ENCODE results near the gene CCDC33. TPM values are rescaled to one million over a fixed set of nuclear protein-coding genes. Genes with fewer than 3 reads are reported as not detected.

Gene CCDC33
- total RNA-seq, 1 donor from 2014 or later: 0.52 TPM

- H3K27me3 ChIP-seq (ENCODE audit: control insufficient read depth in 3 of 3, insufficient read depth in 3 of 3, low read length in 3 of 3): no peaks in the 10 kb centered on the region
- H3K9ac ChIP-seq (ENCODE audit: low read depth in 1 of 3, low read length in 3 of 3): no peak overlapping the region
- no peak overlapping the region for H3K4me3 ChIP-seq (ENCODE audit: low read length in 3 of 3)
- H3K27ac ChIP-seq (ENCODE audit: low read depth, low read length): no peak overlapping the region
- peaks cover 7 to 41% (median 32%) of the 10 kb centered on the region in 3 donors for H3K4me1 ChIP-seq (ENCODE audit: control insufficient read depth in 3 of 3, insufficient read depth in 3 of 3, low read length in 3 of 3)
- no peaks in the 10 kb centered on the region for H3K36me3 ChIP-seq (ENCODE audit: control insufficient read depth in 3 of 3, insufficient read depth in 3 of 3, low read length in 3 of 3)
- no peaks in the 10 kb centered on the region for H3K9me3 ChIP-seq (ENCODE audit: control insufficient read depth in 3 of 3, low read length in 3 of 3)
These were observed 147.8 kb downstream of the CCDC33 start for GRCh38 chr15:74383695-74384565.

GRCh38 chr15:74384566-74384880, 148.4 kb downstream of the CCDC33 start:
- Histone ChIP-seq H3K36me3 (ENCODE audit: control insufficient read depth in 3 of 3, insufficient read depth in 3 of 3, low read length in 3 of 3) (no peaks in the 10 kb centered on the region), H3K27ac (ENCODE audit: low read depth, low read length) (no peak overlapping the region), H3K4me3 (ENCODE audit: low read length in 3 of 3) (no peak overlapping the region), H3K4me1 (ENCODE audit: control insufficient read depth in 3 of 3, insufficient read depth in 3 of 3, low read length in 3 of 3) (peaks cover 7 to 41% (median 32%) of the 10 kb centered on the region in 3 donors), H3K9me3 (ENCODE audit: control insufficient read depth in 3 of 3, low read length in 3 of 3) (no peaks in the 10 kb centered on the region), H3K27me3 (ENCODE audit: control insufficient read depth in 3 of 3, insufficient read depth in 3 of 3, low read length in 3 of 3) (no peaks in the 10 kb centered on the region), H3K9ac (ENCODE audit: low read depth in 1 of 3, low read length in 3 of 3) (no peak overlapping the region)

- peaks cover 7 to 41% (median 32%) of the 10 kb centered on the region in 3 donors for H3K4me1 ChIP-seq (ENCODE audit: control insufficient read depth in 3 of 3, insufficient read depth in 3 of 3, low read length in 3 of 3)
- no peak overlapping the region for H3K27ac ChIP-seq (ENCODE audit: low read depth, low read length)
- no peaks in the 10 kb centered on the region for H3K36me3 ChIP-seq (ENCODE audit: control insufficient read depth in 3 of 3, insufficient read depth in 3 of 3, low read length in 3 of 3)
- no peak overlapping the region for H3K9ac ChIP-seq (ENCODE audit: low read depth in 1 of 3, low read length in 3 of 3)
- no peak overlapping the region for H3K4me3 ChIP-seq (ENCODE audit: low read length in 3 of 3)
- H3K9me3 ChIP-seq (ENCODE audit: control insufficient read depth in 3 of 3, low read length in 3 of 3): no peaks in the 10 kb centered on the region
- no peaks in the 10 kb centered on the region for H3K27me3 ChIP-seq (ENCODE audit: control insufficient read depth in 3 of 3, insufficient read depth in 3 of 3, low read length in 3 of 3)
These were observed 148.9 kb downstream of the CCDC33 start for GRCh38 chr15:74384881-74385643.

- H3K27ac ChIP-seq (ENCODE audit: low read depth, low read length): no peak overlapping the region
- H3K9me3 ChIP-seq (ENCODE audit: control insufficient read depth in 3 of 3, low read length in 3 of 3): no peaks in the 10 kb centered on the region
- peaks cover 7 to 41% (median 32%) of the 10 kb centered on the region in 3 donors for H3K4me1 ChIP-seq (ENCODE audit: control insufficient read depth in 3 of 3, insufficient read depth in 3 of 3, low read length in 3 of 3)
- peak overlapping the region in 1 of 3 donors; percentile 25 for H3K9ac ChIP-seq (ENCODE audit: low read depth in 1 of 3, low read length in 3 of 3)
- no peak overlapping the region for H3K4me3 ChIP-seq (ENCODE audit: low read length in 3 of 3)
- H3K27me3 ChIP-seq (ENCODE audit: control insufficient read depth in 3 of 3, insufficient read depth in 3 of 3, low read length in 3 of 3): no peaks in the 10 kb centered on the region
- H3K36me3 ChIP-seq (ENCODE audit: control insufficient read depth in 3 of 3, insufficient read depth in 3 of 3, low read length in 3 of 3): no peaks in the 10 kb centered on the region
These were observed 149.6 kb downstream of the CCDC33 start for GRCh38 chr15:74385733-74386132.

Other genes with a start within 250 kb of the CCDC33 start
- gene STOML1, start 244.0 kb upstream of the CCDC33 start, total RNA-seq: 14.1 TPM
- 14.1 TPM for gene PML, start 241.6 kb upstream of the CCDC33 start, total RNA-seq
- 1.0 TPM for gene GOLGA6A, start 153.8 kb upstream of the CCDC33 start, total RNA-seq
- 2.1 TPM for gene ISLR2, start 105.7 kb upstream of the CCDC33 start, total RNA-seq
- gene ISLR, start 62.6 kb upstream of the CCDC33 start, total RNA-seq: 85.6 TPM
- 1.0 TPM for gene STRA6, start 33.5 kb upstream of the CCDC33 start, total RNA-seq
- 0.52 TPM for gene CYP11A1, start 131.3 kb downstream of the CCDC33 start, total RNA-seq
- 5.2 TPM for gene SEMA7A, start 197.6 kb downstream of the CCDC33 start, total RNA-seq
- gene UBL7, start 224.8 kb downstream of the CCDC33 start, total RNA-seq: 23.0 TPM